GM12801 (cell line): ENCODE data around the gene DNAJC7.

Experiments used
- TF ChIP-seq, protein P1 (sequence below): IDR thresholded peaks from one replicate; pipeline ENCODE4 v1.5.1; 2011; ENCODE audit warnings: control low read depth; ENCODE audit not compliant: insufficient read length; ENCODE audit errors: extremely low read depth

DNAJC7 gene

DNA sequence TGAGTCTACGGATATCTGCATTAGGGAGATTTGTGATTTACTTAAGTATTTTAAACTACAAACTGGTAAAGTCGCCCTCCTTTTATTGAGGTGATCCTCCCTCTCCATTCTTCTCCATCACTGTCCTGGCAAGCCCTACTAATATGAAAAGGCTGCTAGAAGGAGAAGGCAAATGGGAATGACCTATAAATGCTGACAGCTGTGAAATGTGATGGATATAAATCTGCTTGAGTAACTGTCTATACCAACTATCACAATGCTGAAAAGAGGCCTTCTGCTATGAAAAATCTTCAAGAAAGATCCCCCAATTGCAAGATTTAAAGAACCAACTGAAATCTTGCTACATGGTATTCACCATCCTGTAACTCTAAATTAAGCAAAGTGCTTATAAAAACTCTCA is 15.5 kb downstream of the DNAJC7 start:
- TF ChIP-seq, protein P1, sequence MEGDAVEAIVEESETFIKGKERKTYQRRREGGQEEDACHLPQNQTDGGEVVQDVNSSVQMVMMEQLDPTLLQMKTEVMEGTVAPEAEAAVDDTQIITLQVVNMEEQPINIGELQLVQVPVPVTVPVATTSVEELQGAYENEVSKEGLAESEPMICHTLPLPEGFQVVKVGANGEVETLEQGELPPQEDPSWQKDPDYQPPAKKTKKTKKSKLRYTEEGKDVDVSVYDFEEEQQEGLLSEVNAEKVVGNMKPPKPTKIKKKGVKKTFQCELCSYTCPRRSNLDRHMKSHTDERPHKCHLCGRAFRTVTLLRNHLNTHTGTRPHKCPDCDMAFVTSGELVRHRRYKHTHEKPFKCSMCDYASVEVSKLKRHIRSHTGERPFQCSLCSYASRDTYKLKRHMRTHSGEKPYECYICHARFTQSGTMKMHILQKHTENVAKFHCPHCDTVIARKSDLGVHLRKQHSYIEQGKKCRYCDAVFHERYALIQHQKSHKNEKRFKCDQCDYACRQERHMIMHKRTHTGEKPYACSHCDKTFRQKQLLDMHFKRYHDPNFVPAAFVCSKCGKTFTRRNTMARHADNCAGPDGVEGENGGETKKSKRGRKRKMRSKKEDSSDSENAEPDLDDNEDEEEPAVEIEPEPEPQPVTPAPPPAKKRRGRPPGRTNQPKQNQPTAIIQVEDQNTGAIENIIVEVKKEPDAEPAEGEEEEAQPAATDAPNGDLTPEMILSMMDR = no peak

DNA sequence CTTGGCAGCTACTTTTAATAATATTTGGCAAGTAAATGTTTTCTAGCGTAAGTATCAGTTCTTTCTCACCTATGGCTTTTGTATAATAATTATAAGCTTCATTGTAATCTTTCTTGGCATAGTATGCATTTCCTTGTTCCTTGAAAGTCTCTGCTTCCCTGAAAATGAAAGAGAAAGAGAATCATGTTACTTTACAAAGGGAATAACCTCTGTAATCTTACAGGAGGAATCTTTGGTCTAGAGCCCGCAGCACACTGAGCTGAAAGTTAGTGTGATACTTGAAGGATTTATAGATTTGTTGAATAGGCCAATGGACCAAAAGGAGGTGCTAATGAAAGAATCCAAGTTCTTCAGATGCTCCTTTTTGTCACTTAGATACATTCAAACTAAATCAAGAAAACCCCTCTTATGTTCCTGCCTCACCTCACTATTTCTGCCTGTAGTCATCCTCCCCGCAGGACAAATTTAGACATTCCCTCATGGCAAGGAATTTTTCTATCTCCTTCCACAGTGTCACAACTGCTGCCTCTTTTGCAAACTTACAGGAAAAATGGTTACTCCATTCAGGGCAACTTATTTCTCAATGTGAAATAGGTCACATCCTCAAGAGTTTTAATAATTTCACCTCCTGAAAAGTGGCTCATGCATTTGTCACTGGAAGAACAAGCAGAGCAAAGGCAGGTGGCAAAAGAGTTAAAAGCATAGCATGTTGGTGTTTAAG is 16.7 kb downstream of the DNAJC7 start:
- TF ChIP-seq, protein P1 = no peak

DNA sequence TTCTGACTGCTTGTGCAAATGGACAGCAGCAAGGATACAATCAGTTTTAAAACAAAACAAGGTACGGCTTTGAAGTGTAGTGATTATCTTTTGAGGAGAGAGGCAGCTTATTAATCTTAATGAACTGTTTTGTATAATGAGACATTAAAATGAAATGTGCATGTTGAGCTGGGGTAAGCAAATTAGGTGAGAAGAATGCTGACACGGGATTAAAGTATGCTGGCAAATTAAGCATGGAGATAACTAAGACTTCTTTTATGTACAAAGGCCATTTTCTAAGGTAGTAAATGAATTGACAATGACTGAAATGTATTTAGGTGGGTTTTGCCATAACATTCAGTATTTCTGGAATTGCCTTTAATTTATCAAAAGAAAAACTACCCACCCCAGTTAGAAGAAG is 18.7 kb downstream of the DNAJC7 start:
- TF ChIP-seq, protein P1 = no peak

DNA sequence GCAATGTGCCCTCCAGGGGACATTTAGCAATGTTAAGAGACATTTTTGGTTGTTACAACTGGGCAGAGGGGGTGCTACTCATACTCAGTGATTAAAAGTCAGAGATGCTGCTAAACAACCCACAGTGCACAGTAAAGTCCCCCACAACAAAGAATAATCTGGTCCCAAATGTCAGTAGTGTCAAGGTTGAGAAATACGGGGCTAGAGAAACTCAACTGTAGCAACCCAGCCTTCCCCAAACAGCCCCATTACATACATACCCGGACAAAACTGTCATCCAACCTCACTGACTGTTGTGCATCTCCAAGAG is 20.4 kb downstream of the DNAJC7 start:
- TF ChIP-seq, protein P1 = no peak

DNA sequence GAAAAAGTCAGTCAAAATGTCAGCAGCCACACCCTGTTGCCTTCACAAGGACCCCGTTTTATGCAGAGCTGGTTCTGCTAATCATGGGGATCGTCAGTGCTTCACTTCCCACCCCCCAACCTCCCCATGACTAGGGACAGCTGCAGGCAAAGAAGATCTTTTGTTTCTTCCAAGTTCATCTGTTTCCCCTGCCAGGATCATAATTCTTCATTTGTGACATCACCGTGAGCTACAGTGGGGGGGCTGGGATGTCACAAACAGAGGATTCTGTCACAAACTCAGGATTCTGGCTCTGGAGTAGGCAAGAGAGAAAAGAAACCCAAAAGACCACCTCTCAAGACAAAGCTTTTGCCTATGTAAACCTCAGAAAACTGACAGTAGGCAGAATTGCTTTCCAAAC is 24.7 kb downstream of the DNAJC7 start:
- TF ChIP-seq, protein P1 = no peak

DNA sequence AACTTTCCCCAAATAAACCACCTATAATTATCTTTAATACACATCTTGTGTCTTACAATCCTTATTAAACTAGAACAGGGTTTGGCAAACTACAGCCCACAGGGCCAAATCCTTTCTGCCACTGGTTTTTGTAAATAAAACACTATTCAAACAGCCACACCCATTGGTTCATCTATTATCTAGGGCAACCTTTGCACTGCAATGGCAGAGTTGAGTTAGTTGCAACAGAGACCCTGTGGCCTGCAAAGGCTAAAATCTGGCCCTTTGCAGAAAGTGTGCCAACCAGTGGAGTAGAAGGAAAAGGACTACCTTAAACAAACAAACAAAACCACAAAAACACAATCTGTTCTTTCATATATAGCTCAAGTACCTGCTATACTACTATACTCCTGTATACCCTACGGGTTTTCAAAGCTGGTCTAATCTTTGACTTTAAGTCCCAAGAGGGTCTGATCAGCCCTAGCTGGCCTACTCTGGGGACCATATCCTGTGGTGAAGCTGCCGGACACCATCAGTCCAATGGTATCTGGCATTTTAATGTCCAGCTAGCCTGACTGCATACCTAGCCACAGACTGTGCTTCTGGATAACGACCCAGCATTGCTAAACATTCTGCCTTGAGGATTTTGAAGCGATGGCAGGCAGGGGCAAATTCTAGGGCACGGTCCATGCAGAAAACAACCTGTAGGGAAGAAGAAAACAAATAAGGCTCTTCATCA is 27.4 kb downstream of the DNAJC7 start:
- TF ChIP-seq, protein P1 = no peak

DNA sequence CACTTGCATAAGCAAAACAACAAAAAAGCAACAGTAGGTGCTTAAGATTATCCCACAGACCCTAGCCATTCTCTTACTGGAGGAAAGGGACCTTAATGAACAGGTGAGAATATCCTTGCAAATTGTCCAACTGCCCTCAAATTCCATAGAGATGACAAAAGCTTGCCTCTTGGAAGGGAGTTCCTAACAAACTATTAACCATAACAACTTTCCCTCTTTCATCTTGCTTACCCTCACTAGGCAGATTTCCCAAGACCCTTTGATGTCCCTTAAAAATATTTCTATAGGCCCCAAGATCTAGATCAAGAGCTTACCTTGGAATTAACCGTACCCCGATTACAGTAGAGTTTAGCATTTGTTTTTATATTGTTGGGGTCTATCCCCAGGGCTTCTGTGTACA is 28.8 kb downstream of the DNAJC7 start:
- TF ChIP-seq, protein P1 = no peak
